Measurements from ENCODE around the gene CXorf58. TPM values are rescaled to one million over a fixed set of nuclear protein-coding genes. Genes with fewer than 3 reads are reported as not detected.

CXorf58 gene
- total RNA-seq, 1 experiment from 2014 or later = not detected

- DNase-seq (ENCODE audit: low spot score) = peak; percentile 37
Observed at GRCh38 chrX:23900220-23900797, 7.5 kb upstream of the CXorf58 start.

GRCh38 chrX:23901060-23901459, 6.7 kb upstream of the CXorf58 start:
- peak; percentile 87 for DNase-seq (ENCODE audit: low spot score)

DNA sequence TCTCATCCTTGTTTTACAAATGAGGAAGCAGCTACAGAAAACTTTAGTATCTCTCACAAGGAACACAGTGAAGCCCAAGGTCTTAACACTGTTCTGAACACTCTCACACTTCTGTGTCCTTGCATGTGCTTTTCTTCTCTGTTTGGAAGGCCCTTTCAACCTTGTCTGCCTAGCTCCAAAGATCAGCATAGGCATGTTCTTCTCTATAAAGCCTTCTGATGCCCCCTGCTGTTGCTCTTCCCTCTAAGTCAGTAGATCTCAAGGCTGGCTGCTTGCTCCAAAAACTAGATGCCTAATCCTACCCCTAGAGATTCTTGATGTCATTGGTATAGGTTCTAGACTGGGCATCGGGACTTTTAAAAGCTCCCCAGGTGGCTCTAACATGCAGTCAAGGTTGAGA, 6.0 kb upstream of the CXorf58 start:
- peak; percentile 84 for DNase-seq (ENCODE audit: low spot score)

GRCh38 chrX:23902419-23902818, 5.4 kb upstream of the CXorf58 start:
- DNase-seq (ENCODE audit: low spot score) = peak; percentile 66

- DNase-seq (ENCODE audit: low spot score) = peak; percentile 77
Observed at GRCh38 chrX:23904096-23904495, 3.7 kb upstream of the CXorf58 start.

DNA sequence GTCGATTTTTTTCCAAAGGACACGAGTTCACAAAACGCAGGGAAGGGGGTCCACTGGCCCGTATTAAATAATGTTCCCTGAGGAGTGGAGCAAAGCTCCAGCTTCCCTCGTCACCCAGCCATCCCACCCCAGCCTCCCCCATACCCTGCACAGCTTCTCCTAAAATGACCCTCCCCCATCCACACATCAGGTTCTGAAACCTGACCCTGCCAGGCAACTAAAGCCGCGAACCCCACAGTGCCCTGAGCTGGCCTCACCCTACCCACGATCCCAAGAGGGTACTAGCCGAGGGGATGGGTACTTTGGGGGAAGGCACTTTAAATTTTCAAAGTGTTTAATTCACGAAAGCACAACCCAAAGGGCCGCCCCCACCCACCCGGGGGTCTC, 702 bp upstream of the CXorf58 start:
- no peak for DNase-seq (ENCODE audit: low spot score)

DNA sequence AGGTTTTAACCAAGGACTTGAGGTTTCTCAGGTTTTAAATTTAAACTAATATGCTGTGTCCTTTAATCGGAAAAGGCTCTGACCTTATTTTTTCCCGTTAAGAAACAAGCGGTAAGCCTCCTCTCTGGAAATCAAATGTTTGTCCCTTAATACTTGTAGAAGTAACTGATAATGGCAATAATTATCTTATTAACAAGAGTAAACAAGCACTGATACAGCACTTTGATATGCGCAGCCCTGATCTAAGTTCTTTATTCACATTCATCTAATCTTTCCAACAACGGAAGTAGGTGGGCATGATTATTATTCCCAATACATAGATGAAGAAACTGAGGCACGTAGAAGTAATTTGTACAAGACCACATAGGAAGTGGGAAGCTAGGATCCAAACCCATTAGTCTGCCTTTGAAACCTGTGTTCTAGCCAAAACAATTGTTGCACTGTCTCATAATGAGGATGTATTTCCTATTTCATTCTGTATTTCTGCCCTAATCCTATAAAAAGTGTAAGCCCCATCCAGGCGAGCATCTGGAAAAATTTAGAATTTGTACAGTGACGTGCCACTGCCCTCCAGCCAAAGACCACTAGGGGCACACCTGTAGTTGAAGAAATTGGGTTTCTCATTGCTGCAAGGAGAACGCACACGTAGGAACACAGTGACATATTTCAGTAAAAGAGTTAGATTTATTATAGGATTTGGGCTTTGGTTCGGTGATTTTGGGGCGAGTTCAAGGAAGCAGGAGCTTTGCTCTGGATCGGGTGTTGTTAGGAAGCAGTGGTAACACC, 606 bp downstream of the CXorf58 start:
- no peak for DNase-seq (ENCODE audit: low spot score)

GRCh38 chrX:23911126-23911835, 3.5 kb downstream of the CXorf58 start:
- DNase-seq (ENCODE audit: low spot score) = no peak

DNA sequence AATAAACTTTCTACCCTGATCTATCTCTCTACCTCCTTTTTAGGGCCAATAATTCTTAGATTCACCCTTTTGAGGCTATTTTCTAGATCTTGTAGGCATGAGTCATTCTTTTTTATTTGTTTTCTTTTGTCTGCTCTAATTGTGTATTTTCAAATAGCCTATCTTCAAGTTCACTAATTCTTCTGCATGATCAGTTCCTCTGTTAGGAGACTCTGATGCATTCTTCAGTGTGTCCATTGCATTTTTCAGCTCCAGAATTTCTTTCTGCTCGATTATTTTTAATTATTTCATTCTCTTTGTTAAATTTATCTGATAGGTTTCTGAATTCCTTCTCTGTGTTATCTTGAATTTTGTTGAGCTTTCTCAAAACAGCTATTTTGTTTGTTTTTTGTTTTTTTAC, 11.3 kb downstream of the CXorf58 start:
- no peak for DNase-seq (ENCODE audit: low spot score)

DNA sequence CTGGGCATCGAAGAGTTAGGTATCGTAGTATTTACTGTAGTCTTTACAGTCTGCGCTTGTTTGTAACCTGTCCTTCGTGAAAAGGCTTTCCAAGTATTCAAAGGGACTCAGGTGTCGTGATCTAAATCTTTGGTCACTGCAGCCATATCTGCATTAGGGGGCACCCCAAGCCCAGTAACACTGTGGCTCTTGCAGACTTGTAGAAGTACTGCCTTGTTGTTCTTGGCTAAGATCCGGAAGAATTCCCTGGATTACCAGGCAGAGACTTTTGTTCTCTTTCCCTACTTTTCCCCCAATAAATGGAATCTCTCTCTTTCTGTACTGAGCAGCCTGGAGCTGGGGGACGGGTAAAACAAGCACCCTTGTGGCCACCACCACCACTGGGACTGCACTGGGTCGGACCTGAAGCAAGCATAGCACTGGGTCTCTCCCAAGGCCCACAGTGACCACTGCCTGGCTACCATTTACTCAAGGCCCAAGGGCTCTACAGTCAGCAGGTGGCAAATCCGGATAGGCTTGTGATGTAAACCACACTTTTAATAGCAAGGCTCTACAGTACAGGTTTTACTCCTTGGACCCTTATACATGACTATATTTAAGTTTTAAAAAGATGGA, 12.0 kb downstream of the CXorf58 start:
- no peak for DNase-seq (ENCODE audit: low spot score)

- DNase-seq (ENCODE audit: low spot score) = no peak
Observed at GRCh38 chrX:23926015-23926414, 18.2 kb downstream of the CXorf58 start.

- no peak for DNase-seq (ENCODE audit: low spot score)
Observed at GRCh38 chrX:23930894-23931604, 23.2 kb downstream of the CXorf58 start.

DNA sequence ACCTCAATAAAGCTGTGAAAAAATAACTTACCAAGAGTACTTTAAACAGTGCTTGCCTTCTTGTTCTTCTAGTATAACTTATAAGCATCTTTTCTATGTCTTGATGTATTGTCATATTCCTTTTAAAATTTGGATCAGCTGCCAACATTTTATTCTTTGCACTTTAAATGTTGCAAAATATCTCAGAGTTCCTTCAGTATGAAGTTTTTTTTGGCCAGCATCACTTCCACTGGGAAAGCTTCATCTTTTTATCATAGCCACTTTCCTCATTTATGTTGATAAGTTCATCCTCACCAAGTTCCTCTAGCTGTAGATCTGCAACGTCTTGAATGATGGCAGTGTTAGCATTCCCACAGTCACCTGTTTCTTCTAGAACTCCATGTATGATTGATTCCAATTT, 24.2 kb downstream of the CXorf58 start:
- DNase-seq (ENCODE audit: low spot score) = no peak

DNA sequence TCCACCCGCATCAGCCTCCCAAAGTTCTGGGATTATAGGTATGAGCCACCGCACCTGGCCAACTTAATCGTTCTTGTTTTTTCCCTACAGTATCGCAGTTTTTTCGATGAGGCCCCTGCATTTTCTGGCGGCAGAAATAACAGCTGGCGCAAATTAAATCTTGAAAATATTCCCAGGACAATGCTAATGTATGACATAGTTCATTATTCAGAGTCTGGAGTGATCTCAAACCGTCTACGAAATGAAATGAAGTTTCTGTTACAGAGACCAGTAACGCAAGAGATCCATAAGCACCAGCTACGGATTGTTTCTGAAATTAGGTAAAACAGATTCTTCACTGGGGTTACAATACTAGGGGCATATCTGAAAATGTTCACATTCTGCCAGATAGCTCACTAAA, 27.3 kb downstream of the CXorf58 start:
- no peak for DNase-seq (ENCODE audit: low spot score)

DNA sequence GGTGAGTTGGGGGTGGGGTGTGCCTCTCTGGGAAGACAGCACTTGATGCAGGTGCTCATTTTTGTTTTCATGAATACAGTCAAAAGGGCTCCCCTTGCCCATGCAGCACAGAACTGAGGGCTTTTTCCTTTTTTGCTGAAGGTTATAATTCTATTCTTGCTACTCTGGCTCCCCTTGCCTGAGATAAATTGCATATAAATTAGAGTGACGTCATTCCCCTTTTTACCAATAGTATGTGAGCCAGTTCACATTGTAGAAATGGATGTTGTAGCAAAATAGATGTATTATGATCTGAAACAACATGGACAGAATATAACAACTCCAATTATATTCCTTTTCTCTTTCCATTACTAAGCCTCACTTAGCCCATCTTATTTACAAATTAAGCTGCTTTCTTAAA, 28.4 kb downstream of the CXorf58 start:
- no peak for DNase-seq (ENCODE audit: low spot score)

- no peak for DNase-seq (ENCODE audit: low spot score)
Observed at GRCh38 chrX:23937100-23937499, 29.3 kb downstream of the CXorf58 start.

DNA sequence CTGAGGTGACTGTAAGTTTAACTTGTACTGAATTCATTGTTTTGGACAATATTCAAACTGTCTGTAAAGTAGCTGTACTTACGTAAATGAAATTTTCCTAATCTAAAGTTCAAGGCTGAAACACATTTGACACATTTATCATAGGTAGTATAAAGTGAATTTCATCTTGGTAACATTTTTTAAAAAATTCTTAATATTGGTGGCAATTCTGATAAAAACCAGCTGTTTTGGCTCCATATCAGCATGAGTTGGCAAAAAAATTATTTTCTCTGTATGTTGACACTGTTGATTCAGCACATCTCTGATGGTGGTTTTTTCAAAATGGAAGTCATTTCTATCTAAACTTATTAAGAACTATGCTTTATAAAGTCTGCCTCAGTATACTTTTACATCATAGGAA, 30.9 kb downstream of the CXorf58 start:
- DNase-seq (ENCODE audit: low spot score) = no peak

GRCh38 chrX:23939203-23939602, 31.4 kb downstream of the CXorf58 start:
- DNase-seq (ENCODE audit: low spot score) = no peak

GRCh38 chrX:23944234-23944633, 36.4 kb downstream of the CXorf58 start:
- DNase-seq (ENCODE audit: low spot score) = no peak

GRCh38 chrX:23945206-23945605, 37.4 kb downstream of the CXorf58 start:
- DNase-seq (ENCODE audit: low spot score) = no peak

DNA sequence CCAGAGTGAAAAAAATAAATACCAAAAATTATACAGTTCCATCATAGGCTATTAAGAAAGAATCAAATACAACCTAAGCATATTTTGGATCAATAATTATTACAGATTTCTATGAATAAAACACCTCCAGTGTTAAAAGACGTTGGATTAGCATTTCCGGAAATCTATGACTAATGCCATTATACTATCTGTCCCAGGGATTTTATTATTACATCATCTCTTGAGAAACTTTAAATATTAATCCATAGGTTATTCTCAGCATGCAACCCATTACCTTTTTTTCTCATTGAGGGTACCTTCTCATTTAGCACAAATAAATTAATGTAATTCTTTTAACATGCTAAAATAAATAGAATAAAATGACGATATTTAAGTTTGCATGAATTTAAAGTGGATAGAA, 44.6 kb downstream of the CXorf58 start:
- DNase-seq (ENCODE audit: low spot score) = no peak

Measured in A172 (cell line).